Measurements from ENCODE around the gene KRT85.

Gene KRT85

GRCh38 chr12:52361553-52361952, 5.7 kb downstream of the KRT85 start:
- DNase-seq (ENCODE audit: low spot score): no peak
- H3K27ac ChIP-seq: no peak overlapping the region
- no peak overlapping the region for H3K4me3 ChIP-seq
- TF ChIP-seq, protein P1, sequence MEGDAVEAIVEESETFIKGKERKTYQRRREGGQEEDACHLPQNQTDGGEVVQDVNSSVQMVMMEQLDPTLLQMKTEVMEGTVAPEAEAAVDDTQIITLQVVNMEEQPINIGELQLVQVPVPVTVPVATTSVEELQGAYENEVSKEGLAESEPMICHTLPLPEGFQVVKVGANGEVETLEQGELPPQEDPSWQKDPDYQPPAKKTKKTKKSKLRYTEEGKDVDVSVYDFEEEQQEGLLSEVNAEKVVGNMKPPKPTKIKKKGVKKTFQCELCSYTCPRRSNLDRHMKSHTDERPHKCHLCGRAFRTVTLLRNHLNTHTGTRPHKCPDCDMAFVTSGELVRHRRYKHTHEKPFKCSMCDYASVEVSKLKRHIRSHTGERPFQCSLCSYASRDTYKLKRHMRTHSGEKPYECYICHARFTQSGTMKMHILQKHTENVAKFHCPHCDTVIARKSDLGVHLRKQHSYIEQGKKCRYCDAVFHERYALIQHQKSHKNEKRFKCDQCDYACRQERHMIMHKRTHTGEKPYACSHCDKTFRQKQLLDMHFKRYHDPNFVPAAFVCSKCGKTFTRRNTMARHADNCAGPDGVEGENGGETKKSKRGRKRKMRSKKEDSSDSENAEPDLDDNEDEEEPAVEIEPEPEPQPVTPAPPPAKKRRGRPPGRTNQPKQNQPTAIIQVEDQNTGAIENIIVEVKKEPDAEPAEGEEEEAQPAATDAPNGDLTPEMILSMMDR (IDR thresholded peaks at IDR 0.05): no peak

DNA sequence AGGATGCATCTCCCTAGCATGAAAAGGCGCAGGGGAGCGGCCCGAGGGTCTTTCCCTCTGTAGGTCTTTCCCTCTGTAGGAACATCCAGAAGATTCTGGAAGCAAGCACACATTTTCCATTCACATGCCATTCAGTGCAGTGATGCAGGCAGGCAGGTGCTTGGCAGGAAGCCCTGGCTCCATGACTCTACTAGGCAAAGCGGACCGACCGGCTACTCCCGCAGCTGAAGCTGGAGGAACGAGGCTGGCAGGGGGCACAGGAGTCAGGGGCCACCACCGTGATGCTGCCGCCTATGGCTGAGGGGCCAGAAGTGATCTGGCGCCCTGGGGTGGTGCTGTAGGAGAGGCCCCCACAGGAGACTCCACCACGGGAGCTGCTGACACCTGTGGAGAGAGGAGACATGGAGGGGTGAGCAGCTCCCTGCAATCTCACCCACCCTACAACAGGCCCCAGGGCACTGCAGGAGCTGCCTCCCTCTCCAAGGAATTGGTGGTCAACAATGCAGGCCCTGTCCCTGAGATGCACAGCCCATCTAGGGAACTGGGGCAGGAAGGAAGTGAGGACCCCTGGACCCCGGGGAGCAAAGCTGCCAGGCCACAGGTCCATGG, 6.5 kb downstream of the KRT85 start:
- DNase-seq (ENCODE audit: low spot score): no peak
- Histone ChIP-seq H3K27ac (no peak overlapping the region), H3K4me3 (no peak overlapping the region)
- TF ChIP-seq, protein P1 (IDR thresholded peaks at IDR 0.05): no peak

- TF ChIP-seq, protein P1 (IDR thresholded peaks at IDR 0.05): no peak
- Histone ChIP-seq H3K27ac (no peak overlapping the region), H3K4me3 (no peak overlapping the region)
- DNase-seq (ENCODE audit: low spot score): no peak
Observed at GRCh38 chr12:52360106-52360662, 7.1 kb downstream of the KRT85 start.

GRCh38 chr12:52359621-52360061, 7.6 kb downstream of the KRT85 start:
- Histone ChIP-seq H3K27ac (no peak overlapping the region), H3K4me3 (no peak overlapping the region)
- TF ChIP-seq, protein P1 (IDR thresholded peaks at IDR 0.05): no peak
- no peak for DNase-seq (ENCODE audit: low spot score)

DNA sequence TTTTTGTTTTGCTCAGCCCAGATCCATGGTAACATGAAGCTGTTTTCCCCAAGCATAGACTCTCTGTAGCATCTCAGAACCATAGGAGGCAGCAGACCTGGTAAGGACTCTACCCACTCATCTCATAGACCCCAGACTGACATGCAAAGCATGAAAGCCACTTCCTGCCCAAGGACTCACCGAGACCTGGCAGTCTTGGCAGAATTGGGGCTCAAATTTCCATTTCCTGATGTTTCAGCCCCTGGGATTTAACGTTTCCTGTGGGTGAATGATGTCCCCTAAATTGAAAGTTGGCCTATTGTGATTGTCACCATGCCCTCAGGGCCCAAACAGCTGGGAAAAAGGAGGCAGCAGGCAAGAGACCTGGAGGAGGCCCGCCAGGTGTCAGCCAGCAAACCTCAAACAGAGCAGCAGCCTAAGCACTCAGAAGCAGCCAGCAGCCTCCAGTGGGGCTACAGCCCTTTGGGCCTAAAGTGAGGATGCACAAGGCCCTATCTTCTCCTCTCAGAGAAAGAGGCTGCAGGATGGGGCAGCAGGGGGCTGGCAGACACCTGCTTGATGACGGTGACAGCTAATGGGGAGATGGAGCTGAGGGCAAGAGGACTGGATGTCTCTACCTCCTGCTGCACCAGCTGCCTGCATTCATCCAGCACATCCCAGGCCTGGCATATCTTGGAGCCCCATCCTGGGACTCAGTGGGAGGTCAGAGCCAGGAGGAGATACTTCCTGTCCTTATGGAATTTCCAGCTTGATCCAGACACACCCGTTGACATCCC, 8.5 kb downstream of the KRT85 start:
- TF ChIP-seq, protein P1 (IDR thresholded peaks at IDR 0.05): no peak
- H3K27ac ChIP-seq: no peak overlapping the region
- H3K4me3 ChIP-seq: no peak overlapping the region
- no peak for DNase-seq (ENCODE audit: low spot score)

DNA sequence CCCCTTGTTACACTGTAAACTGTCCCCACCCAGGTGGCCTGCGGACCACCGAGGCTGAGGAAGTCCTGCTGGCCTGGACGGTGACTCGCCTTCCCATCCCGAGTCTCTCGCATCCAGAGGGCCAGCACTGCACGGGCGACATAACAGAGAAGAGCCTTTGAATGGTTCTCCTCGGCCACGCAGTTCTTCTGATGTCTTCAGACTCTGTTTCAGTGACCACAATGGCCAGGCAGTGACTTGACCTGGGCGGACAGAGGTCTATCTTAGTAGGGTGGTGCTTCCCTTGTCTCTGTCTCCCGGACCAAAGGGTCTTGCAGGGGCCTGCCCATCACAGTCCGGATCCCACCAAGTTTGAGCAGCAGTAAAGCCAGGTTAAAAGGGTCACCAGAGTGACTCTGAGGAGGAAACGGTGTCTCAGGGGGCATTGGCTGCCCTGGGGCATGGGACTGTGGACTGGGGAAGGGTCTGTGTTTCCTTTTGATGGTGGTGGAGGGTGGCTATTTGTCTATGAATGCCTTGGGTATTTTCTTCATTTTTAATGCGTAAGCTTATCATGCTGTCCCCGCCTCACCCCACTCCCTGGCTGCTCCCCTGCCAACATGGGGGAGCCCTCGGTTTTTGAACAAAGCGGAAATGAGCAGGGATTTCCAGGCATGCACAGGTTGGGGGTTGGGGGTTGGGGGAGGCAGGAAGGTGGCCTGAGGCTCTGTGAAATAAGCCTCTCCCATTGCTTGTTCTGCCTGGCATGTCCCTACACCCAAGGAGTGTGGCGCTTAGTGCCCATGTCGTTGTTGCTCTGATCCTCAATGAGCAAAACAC, 10.3 kb downstream of the KRT85 start:
- H3K4me3 ChIP-seq: no peak overlapping the region
- H3K27ac ChIP-seq: no peak overlapping the region
- no peak for DNase-seq (ENCODE audit: low spot score)
- TF ChIP-seq, protein P1 (IDR thresholded peaks at IDR 0.05): no peak
